Ovary (tissue), 9 donors: ENCODE results near the gene SLC39A11. TPM values are rescaled to one million over a fixed set of nuclear protein-coding genes. Genes with fewer than 3 reads are reported as not detected.

ENCODE experiments used
- DNase-seq, 5 donors: peaks; one replicate each; pipeline ENCODE4 v3.0.0-alpha.2; 2019 to 2020
- H3K27ac ChIP-seq, 2 donors: fragments of 200-600 bp; one replicate each; pipeline versions ENCODE4 v1.5.1 to v1.8.0; 2019 to 2022
- H3K27me3 ChIP-seq: fragments of 200-600 bp; one replicate; pipeline ENCODE4 v1.8.0; 2022
- H3K36me3 ChIP-seq: fragments of 200-600 bp; sonication (generic); one replicate; pipeline ENCODE4 v1.5.1; 2019
- H3K4me1 ChIP-seq: one replicate; pipeline ENCODE4 v1.8.1; 2013; ENCODE audit warnings: mild to moderate bottlenecking, moderate library complexity; ENCODE audit not compliant: insufficient read depth
- H3K4me3 ChIP-seq: fragments of 200-600 bp; sonication (generic); one replicate; pipeline ENCODE4 v1.5.1; 2017
- H3K9me3 ChIP-seq, 2 donors: fragments of 200-600 bp in 1 of 2; sonication (generic) in 1 of 2; one replicate each; pipeline versions ENCODE4 v1.5.1 to v1.8.1; 2013 to 2019; ENCODE audit warnings: mild to moderate bottlenecking in 1 of 2, moderate library complexity in 1 of 2
- EP300 ChIP-seq: sonication (generic); formaldehyde crosslinking; IDR thresholded peaks from one replicate; pipeline ENCODE4 v1.6.1; 2017; ENCODE audit warnings: antibody characterized with exemption
- POLR2A ChIP-seq: fragments of 450-650 bp; IDR thresholded peaks from one replicate; pipeline ENCODE4 v1.6.1; 2017; ENCODE audit warnings: antibody characterized with exemption, mild to moderate bottlenecking, moderate library complexity
- WGBS, 3 donors: extraction: QIAGEN DNeasy Blood & Tissue Kit in 1 of 3; methylation state at CpG; one replicate each; pipeline versions ENCODE4 v1.1.5 to v1.1.7; 2013 to 2017; 5-methylcytosine and 5-hydroxymethylcytosine counted together
- intact Hi-C, 4 donors: fragments of 100-400 bp; cut with DNase I; formaldehyde crosslinking; loops; one replicate each; pipeline versions ENCODE4 v1.11.0 to v1.15.1; 2022 to 2023
- polyA plus RNA-seq, 2 donors: library from polyadenylated mRNA; stranded (reverse); fragments of 200-250 nt in 1 of 2; fragments of 350-450 nt in 1 of 2; fragmentation: Illumina TruSeq in 1 of 2; extraction: RNeasy Lipid Tissue Mini Kit (QIAGEN cat#74804) in 1 of 2; gene quantifications; one replicate each; pipeline ENCODE4 v1.2.3, GENCODE V29; 2013 to 2014
- total RNA-seq, 7 donors: library from RNA; depleted of rRNA in 2 of 7; stranded (reverse); fragments of >200 nt in 2 of 7; fragmentation: NEBNext Ultra II Directional in 3 of 7; extraction: Animal tissue kit (Norgen Biotek cat#: 25700) in 3 of 7; gene quantifications; one replicate each; pipeline versions ENCODE4 v1.1.0 to v1.2.4, GENCODE V29; 2016 to 2023
- TF ChIP-seq, protein P1 (sequence below), 3 donors: fragments of 450-650 bp in 2 of 3; fragments of 200-600 bp in 1 of 3; IDR thresholded peaks; one replicate each; pipeline versions ENCODE4 v1.5.1 to v1.8.0; 2016 to 2022; ENCODE audit warnings: antibody characterized with exemption in 3 of 3, mild to moderate bottlenecking in 1 of 3
- donor health status: DM: no; HTN: no; CAD: no; lungs with moderate emphysema.
- donor health status: DM: no; HTN: no; CAD: no.
- donor health status: Bipolar disorder and iron deficiency.
- donor health status: DM: yes; HTN: yes; CAD: no.
- donor health status: DM: no; HTN: no; CAD: no.
- donor health status: DM: yes; HTN: yes; CAD: no.

SLC39A11 gene
- total and polyA plus RNA-seq, 9 donors: 4.0 to 21.2 (median 10.1) TPM

DNA sequence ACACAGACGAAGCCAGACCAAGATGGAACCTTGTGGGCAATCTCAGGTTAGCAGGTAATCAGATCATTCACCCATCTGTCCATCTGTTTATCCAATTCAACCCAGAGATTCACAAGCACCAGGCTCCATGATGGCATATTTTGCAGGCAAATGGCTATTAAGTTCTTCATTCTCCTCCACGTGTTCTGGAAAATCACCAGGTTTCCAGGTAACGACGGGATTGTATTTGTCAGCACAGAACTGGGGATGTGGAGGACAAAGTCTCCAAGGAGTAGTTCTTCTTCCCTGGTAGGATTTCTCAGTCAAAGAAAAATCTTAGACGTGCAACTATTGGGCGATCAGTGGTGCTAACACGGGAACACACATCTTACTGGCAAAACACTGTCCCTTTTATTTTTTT, 368.8 kb downstream of the SLC39A11 start:
- Histone ChIP-seq H3K27ac (no peak overlapping the region), H3K36me3 (no peaks in the 10 kb centered on the region), H3K9me3 (no peaks in the 10 kb centered on the region), H3K27me3 (no peaks in the 10 kb centered on the region), H3K4me1 (no peaks in the 10 kb centered on the region), H3K4me3 (no peak overlapping the region)
- 76 to 81% (median 79%) methylated on average over 7 of the region's 7 CpGs for WGBS, 3 donors
- TF ChIP-seq, protein P1, sequence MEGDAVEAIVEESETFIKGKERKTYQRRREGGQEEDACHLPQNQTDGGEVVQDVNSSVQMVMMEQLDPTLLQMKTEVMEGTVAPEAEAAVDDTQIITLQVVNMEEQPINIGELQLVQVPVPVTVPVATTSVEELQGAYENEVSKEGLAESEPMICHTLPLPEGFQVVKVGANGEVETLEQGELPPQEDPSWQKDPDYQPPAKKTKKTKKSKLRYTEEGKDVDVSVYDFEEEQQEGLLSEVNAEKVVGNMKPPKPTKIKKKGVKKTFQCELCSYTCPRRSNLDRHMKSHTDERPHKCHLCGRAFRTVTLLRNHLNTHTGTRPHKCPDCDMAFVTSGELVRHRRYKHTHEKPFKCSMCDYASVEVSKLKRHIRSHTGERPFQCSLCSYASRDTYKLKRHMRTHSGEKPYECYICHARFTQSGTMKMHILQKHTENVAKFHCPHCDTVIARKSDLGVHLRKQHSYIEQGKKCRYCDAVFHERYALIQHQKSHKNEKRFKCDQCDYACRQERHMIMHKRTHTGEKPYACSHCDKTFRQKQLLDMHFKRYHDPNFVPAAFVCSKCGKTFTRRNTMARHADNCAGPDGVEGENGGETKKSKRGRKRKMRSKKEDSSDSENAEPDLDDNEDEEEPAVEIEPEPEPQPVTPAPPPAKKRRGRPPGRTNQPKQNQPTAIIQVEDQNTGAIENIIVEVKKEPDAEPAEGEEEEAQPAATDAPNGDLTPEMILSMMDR (IDR thresholded peaks at IDR 0.05): no peak
- TF ChIP-seq EP300 (no peak), POLR2A (no peak)
- intact Hi-C loops: loop anchor here in 3 of 4 donors (10.0 kb wide), 5 partner anchors 431 to 651 kb away; partner anchors contain the start of gene SSTR2 (in 1 of the 3)
- no peak for DNase-seq

DNA sequence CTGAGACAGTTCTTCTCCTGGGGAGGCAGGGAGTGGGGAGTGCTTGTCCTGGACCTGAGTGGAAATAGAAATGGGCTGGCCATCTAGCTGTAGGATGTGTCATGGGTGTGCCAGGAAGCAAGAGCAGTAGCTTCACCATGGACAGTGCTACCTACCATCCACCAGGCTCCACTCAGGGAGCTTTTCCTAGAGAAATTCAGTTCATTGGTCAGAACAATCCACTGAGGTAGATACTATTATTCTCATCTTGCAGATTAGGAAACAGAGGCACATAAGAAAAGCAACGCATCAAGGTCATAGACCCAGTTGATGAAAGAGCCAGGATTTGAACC, 372.0 kb downstream of the SLC39A11 start:
- no peaks in the 10 kb centered on the region for H3K36me3 ChIP-seq
- no peak for TF ChIP-seq POLR2A
- TF ChIP-seq EP300: no peak
- TF ChIP-seq, protein P1 (IDR thresholded peaks at IDR 0.05): no peak
- no peak overlapping the region for H3K4me3 ChIP-seq
- intact Hi-C loops: loop anchor here in 3 of 4 donors (10.0 kb wide), 5 partner anchors 434 to 654 kb away; partner anchors contain the start of gene SSTR2 (in 1 of the 3)
- no peaks in the 10 kb centered on the region for H3K4me1 ChIP-seq
- no peaks in the 10 kb centered on the region for H3K9me3 ChIP-seq
- no peaks in the 10 kb centered on the region for H3K27me3 ChIP-seq
- WGBS, 3 donors: 90 to 95% (median 95%) methylated on average over 1 of the region's 1 CpG
- no peak for DNase-seq
- no peak overlapping the region for H3K27ac ChIP-seq

DNA sequence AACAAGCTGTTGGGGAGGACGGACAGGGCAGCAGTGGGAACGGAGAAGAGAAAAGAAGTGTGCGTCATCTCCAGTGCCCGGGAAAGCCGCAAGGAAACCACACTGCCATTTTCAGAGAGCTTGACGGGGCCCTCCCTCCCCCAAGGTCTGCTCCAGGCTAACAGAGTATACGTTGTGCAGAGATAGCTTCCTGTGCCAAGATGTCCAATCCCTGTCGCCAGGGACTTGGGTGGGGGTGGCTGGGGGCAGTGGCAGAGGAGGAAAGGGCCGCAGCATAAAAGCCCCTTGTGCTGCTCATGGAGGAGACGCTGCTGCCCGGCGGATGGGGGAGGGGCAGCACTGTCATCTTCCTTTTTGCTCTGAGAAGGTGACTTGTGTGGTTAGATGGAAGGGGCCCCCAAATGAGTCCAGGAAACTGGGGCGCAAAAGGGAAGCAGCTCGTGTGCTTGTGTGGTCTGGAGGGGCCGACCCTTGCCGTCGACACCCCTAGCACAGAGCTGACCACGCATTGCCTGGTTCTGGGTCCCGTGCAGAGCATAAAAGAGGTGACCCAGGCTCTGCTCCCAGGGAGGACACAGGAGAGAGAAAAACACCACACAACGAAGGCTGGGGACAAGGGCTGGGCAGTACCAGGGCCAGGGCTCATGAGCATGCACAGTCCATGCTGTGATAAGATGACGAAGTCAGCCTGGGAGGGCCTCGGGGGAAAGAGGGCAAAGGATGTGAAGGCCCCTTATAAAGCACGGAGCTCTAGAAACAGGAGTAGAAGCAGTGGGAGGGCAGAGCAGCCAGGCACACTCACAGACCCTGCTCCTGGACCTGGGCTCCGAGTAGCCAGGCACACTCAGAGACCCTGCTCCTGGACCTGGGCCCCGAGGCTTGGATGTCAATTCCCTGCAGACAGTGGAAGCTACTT, 372.7 kb downstream of the SLC39A11 start:
- Histone ChIP-seq H3K4me1 (no peaks in the 10 kb centered on the region), H3K4me3 (no peak overlapping the region), H3K27me3 (no peaks in the 10 kb centered on the region), H3K36me3 (no peaks in the 10 kb centered on the region), H3K27ac (no peak overlapping the region), H3K9me3 (no peaks in the 10 kb centered on the region)
- intact Hi-C loops: loop anchor here in 3 of 4 donors (10.0 kb wide), 5 partner anchors 435 to 655 kb away; partner anchors contain the start of gene SSTR2 (in 1 of the 3)
- 71 to 73% (median 72%) methylated on average over 25 of the region's 25 CpGs for WGBS, 3 donors
- no peak for DNase-seq
- TF ChIP-seq, protein P1 (IDR thresholded peaks at IDR 0.05): no peak

DNA sequence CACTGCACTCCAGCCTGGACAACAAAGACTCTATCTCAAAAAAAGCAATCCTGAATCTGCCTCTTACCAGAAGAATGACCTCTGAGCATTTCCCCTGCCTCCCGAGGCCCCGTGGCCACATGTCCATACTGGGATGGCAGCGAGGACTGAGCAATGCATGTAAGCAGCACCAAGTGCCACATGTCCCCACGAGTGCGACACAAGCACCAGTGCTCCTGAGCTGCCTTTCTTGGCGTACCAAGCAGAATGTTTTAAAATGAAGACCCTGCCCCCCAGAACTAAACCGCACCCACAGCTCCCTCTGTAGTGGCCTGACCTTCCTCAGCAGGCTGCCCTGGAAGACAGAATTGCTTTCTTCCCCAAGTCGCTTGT, 373.3 kb downstream of the SLC39A11 start:
- WGBS, 3 donors: 80 to 90% (median 86%) methylated on average over 8 of the region's 8 CpGs
- no peaks in the 10 kb centered on the region for H3K9me3 ChIP-seq
- H3K4me1 ChIP-seq: no peaks in the 10 kb centered on the region
- no peaks in the 10 kb centered on the region for H3K27me3 ChIP-seq
- H3K27ac ChIP-seq: no peak overlapping the region
- intact Hi-C loops: no loop called here
- TF ChIP-seq, protein P1 (IDR thresholded peaks at IDR 0.05): no peak
- TF ChIP-seq POLR2A (no peak), EP300 (no peak)
- H3K36me3 ChIP-seq: no peaks in the 10 kb centered on the region
- no peak overlapping the region for H3K4me3 ChIP-seq
- DNase-seq: no peak
